ENCODE results near the gene GAMT.

Gene GAMT

GRCh38 chr19:1411255-1412191 lies 10.2 kb upstream of the GAMT start:
- peak; percentile 81 for DNase-seq (ENCODE audit: low read depth)
- no peak for TF ChIP-seq CTCF (IDR thresholded peaks at IDR 0.05; ENCODE audit: control insufficient read depth, extremely low read depth, insufficient read depth)
- peak overlapping the region; percentile 93 for H3K4me3 ChIP-seq (ENCODE audit: low read depth, low read length)

- TF ChIP-seq CTCF (IDR thresholded peaks at IDR 0.05; ENCODE audit: control insufficient read depth, extremely low read depth, insufficient read depth): no peak
- DNase-seq (ENCODE audit: low read depth): no peak
- peak overlapping the region; percentile 93 for H3K4me3 ChIP-seq (ENCODE audit: low read depth, low read length)
Measured at GRCh38 chr19:1410789-1411188, 9.4 kb upstream of the GAMT start.

- H3K4me3 ChIP-seq (ENCODE audit: low read depth, low read length): peak overlapping the region; percentile 93
- TF ChIP-seq CTCF (IDR thresholded peaks at IDR 0.05; ENCODE audit: control insufficient read depth, extremely low read depth, insufficient read depth): no peak
- no peak for DNase-seq (ENCODE audit: low read depth)
Measured at GRCh38 chr19:1410136-1410786, 8.9 kb upstream of the GAMT start.

GRCh38 chr19:1409204-1410005 lies 8.1 kb upstream of the GAMT start:
- H3K4me3 ChIP-seq (ENCODE audit: low read depth, low read length): peak overlapping the region; percentile 93
- DNase-seq (ENCODE audit: low read depth): no peak
- no peak for TF ChIP-seq CTCF (IDR thresholded peaks at IDR 0.05; ENCODE audit: control insufficient read depth, extremely low read depth, insufficient read depth)

- DNase-seq (ENCODE audit: low read depth): no peak
- no peak for TF ChIP-seq CTCF (IDR thresholded peaks at IDR 0.05; ENCODE audit: control insufficient read depth, extremely low read depth, insufficient read depth)
- peak overlapping the region; percentile 93 for H3K4me3 ChIP-seq (ENCODE audit: low read depth, low read length)
Measured at GRCh38 chr19:1408300-1409203, 7.2 kb upstream of the GAMT start.

All from LNCaP clone FGC (cell line).